ENCODE data around the gene CLPTM1.

- TF ChIP-seq CTCF (IDR thresholded peaks at IDR 0.05) (no peak), POLR2A (IDR thresholded peaks at IDR 0.05) (no peak)
Measured at GRCh38 chr19:44968670-44969069, 13.5 kb downstream of the CLPTM1 start.

Measured in testis (tissue), 2 donors.